GM18517 (cell line): Measurements from ENCODE around the gene ARHGEF3.

Experiments used
- ATAC-seq: cut with Tn5 transposase; IDR thresholded peaks from one replicate; pipeline ENCODE4 v1.9.1; 2021; ENCODE audit warnings: mild to moderate bottlenecking, moderate library complexity; ENCODE audit not compliant: unreplicated experiment

ARHGEF3 gene

DNA sequence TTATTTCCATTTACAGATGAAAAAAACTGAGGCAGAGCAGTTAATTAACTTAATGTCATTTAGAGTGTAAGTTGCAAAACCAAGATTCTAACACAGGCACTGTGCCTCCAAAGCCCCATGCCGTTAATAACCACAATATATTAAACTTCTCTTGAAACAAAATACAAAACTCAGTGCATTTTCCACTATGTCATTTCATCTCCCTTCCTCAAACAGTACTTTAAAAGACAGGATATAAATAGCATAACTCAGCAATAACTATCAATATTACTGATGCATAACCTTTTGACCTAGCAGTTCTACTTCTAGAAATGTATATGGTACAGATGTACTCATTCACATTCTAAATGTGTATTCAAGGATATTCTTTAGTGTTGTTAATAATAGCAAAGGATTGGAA lies 113.6 kb downstream of the ARHGEF3 start:
- ATAC-seq = peak; percentile 72

DNA sequence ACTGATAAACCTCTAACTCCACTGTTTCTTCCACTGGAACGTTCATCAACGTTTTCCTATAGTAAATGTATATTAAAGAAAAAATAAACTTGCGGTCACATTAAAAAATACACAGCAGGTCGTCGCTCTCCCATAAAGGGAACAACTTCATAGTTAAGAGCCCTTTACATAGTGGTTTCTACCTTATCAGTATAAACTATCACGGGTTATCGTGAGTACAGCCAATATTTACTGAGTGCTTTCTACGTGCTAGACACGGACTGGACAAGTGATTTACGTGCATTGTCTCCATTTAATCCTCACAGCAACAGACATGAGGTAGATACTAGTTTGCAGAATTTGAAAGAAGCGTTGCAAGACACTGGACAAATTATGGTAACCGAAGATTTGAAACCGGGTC lies 117.7 kb downstream of the ARHGEF3 start:
- no peak for ATAC-seq

DNA sequence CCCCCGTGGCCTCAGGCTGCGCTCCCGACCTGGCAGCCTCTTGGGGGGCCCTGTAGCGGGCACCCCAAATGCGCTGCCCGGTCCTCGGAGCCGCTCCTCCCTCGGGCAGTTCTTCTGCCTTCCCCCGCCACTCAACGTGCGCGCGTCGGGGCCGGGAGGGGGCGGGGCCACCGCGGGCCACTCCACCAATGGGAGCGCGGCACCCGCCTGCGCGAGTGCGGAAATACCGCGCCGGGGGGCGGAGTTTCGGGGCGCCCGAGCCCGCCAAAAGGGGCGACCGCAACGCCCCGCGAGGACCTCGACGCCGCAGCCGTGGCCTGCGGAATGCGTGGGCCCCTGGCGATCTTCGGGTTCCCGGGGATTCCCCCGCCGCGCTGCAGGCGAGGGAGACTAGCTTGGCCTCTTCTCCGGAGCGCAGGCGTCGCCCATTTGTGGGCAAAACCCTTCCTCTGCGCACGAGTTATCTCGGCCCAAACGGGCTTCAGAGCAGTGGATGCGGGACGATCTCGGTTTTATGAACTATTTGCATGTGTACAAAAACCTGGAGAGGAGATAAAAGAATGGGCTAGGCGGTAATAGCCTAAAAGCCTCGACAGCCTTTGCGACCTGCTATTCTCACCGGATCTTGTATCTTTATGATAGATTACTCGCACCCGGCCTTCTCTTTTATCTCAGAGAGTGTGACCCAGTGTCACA lies 118.5 kb downstream of the ARHGEF3 start, which contains the start of gene TASOR:
TASOR (minus strand) TSS at position 144 of the 696 bp plus-strand sequence. CDS start 259 bp downstream, outside the sequence.
- peak; percentile 58 for ATAC-seq

DNA sequence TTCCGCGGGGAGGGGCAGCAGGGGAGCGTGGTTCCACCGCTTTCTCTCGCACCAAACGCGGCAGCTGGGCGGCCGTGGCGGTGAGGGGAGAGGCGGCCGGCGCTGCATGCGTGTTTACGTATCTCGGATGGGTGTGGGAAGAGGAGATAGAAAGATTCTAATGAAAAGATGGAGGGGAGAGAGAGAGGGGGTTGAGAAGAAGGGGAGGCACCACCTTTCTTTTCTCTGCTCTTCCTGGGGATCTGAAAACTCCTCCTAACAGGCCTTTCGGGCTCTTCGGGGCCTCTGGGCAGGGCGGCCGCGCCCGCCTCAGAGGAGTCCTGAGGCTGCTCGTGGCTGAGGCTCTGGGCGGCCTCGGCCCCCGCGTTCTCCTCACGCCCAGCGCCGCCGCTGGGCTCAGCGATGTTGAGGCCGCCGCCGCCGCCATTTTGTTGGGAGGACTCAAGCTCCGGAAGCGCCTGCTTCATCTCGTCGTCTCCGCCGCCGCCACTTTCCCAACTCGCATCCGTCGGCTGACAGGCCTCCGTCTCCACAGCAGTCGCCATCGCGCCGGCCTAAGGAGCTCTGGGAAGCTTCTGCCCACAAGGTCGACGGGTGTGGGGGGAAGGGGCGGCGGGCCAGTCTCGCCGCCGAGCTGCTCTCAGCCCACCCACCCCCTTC lies 119.2 kb downstream of the ARHGEF3 start:
- ATAC-seq = peak; percentile 55

DNA sequence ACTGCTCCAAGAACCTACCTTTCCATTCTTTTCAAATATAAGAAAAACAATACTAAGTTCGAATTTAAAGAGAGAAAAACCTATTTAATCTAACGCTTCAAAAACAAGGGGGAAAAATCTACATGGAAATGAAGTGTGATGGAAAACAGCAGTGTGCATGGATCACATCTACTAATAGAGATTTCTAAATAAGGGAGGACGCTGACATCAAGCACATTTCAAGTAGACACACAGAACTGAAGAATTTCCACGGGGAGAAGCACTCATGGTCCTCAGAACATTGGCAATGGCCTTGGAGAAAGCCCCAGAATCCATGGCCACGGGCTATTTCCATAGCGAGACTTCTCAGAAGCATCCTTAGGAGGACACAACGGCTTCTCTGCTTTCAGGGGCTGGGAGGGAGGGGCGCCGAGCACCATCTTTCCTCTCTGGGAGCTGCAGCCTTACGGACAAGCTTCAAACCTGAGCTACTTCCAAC lies 119.7 kb downstream of the ARHGEF3 start:
- ATAC-seq = no peak

DNA sequence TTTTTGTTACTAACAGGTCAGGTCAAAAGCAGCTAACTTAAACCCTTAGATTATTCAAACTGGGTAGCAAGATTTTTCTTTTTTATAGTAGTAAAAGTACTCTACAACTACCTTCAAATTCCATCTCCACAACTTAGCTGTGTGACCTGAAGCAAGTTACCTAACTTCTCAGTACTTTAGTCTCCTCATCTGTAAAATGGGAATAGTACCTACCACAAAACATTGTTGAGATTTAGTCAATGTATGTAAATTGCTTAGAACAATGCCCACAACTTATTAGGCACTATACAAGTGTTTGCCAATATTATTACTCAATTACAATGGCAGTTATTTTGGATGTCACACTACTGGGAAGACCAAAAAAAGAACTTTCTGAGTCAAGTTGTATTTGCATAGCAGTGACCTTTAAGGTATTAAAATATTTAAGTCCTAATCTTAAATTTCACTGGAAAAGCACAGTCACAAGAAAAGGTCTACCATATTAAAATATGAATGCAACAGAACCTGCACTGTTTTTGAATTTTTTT lies 121.6 kb downstream of the ARHGEF3 start:
- no peak for ATAC-seq
